ENCODE data around the gene NUDT5.

GRCh38 chr10:12154516-12154915 is 41.2 kb downstream of the NUDT5 start:
- TF ChIP-seq CTCF (IDR thresholded peaks at IDR 0.05; ENCODE audit: poor library complexity, severe bottlenecking) (no peak), EZH2 (IDR thresholded peaks at IDR 0.05; ENCODE audit: borderline replicate concordance, insufficient read depth, low read length, poor library complexity, severe bottlenecking) (no peak), EP300 (conservative IDR thresholded peaks at IDR 0.05; ENCODE audit: poor library complexity, severe bottlenecking) (no peak), SMC3 (conservative IDR thresholded peaks at IDR 0.05; ENCODE audit: poor library complexity) (no peak), POLR2AphosphoS5 (IDR thresholded peaks at IDR 0.05) (no peak), MXI1 (conservative IDR thresholded peaks at IDR 0.05; ENCODE audit: poor library complexity, severe bottlenecking) (no peak), TAF1 (IDR thresholded peaks at IDR 0.05; ENCODE audit: low read depth) (no peak), RAD21 (conservative IDR thresholded peaks at IDR 0.05) (no peak)
- TF ChIP-seq, protein P1, sequence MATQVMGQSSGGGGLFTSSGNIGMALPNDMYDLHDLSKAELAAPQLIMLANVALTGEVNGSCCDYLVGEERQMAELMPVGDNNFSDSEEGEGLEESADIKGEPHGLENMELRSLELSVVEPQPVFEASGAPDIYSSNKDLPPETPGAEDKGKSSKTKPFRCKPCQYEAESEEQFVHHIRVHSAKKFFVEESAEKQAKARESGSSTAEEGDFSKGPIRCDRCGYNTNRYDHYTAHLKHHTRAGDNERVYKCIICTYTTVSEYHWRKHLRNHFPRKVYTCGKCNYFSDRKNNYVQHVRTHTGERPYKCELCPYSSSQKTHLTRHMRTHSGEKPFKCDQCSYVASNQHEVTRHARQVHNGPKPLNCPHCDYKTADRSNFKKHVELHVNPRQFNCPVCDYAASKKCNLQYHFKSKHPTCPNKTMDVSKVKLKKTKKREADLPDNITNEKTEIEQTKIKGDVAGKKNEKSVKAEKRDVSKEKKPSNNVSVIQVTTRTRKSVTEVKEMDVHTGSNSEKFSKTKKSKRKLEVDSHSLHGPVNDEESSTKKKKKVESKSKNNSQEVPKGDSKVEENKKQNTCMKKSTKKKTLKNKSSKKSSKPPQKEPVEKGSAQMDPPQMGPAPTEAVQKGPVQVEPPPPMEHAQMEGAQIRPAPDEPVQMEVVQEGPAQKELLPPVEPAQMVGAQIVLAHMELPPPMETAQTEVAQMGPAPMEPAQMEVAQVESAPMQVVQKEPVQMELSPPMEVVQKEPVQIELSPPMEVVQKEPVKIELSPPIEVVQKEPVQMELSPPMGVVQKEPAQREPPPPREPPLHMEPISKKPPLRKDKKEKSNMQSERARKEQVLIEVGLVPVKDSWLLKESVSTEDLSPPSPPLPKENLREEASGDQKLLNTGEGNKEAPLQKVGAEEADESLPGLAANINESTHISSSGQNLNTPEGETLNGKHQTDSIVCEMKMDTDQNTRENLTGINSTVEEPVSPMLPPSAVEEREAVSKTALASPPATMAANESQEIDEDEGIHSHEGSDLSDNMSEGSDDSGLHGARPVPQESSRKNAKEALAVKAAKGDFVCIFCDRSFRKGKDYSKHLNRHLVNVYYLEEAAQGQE (IDR thresholded peaks at IDR 0.05; ENCODE audit: borderline replicate concordance): no peak
